Tibial artery (tissue), 4 donors: Measurements from ENCODE around the gene GRID2IP.
A peak's percentile ranks its signal among the peaks of the same experiment; 100 is the strongest.

Source experiments
- DNase-seq, 2 donors: peaks; one replicate each; pipeline ENCODE4 v3.0.0-alpha.2; 2019
- H3K27ac ChIP-seq, 2 donors: fragments of 200-600 bp; sonication (generic) in 1 of 2; 1 replicate in 1 of 2; 2 replicates in 1 of 2; pipeline ENCODE4 v1.5.1; 2018 to 2019; ENCODE audit warnings: mild to moderate bottlenecking in 1 of 2
- H3K27me3 ChIP-seq, 2 donors: fragments of 200-600 bp; sonication (generic) in 1 of 2; one replicate each; pipeline versions ENCODE4 v1.5.1 to v1.6.0; 2016 to 2019
- H3K36me3 ChIP-seq, 3 donors: fragments of 200-600 bp; sonication (generic) in 2 of 3; one replicate each; pipeline ENCODE4 v1.5.1; 2016 to 2019; ENCODE audit warnings: mild to moderate bottlenecking in 2 of 3
- H3K4me1 ChIP-seq, 4 donors: fragments of 200-600 bp; sonication (generic) in 2 of 4; 1 replicate in 3 of 4; 2 replicates in 1 of 4; pipeline ENCODE4 v1.5.1; 2016 to 2019
- H3K4me3 ChIP-seq, 2 donors: fragments of 200-600 bp; sonication (generic) in 1 of 2; 1 replicate in 1 of 2; 2 replicates in 1 of 2; pipeline ENCODE4 v1.5.1; 2018 to 2019; ENCODE audit warnings: mild to moderate bottlenecking in 2 of 2
- H3K9me3 ChIP-seq, 3 donors: fragments of 200-600 bp; sonication (generic) in 1 of 3; one replicate each; pipeline ENCODE4 v1.5.1; 2016 to 2019
- intact Hi-C: fragments of 100-400 bp; cut with DNase I; formaldehyde crosslinking; loops from one replicate; pipeline ENCODE4 v1.15.0; 2023; ENCODE audit warnings: low total_unique reads
- TF ChIP-seq, protein P1 (sequence below), 2 experiments: fragments of 200-600 bp in 1 of 2; fragments of 450-650 bp in 1 of 2; IDR thresholded peaks; one replicate each; pipeline ENCODE4 v1.5.1; 2017 to 2019; ENCODE audit warnings: antibody characterized with exemption in 2 of 2, mild to moderate bottlenecking in 1 of 2, moderate library complexity in 1 of 2

The GRID2IP gene

DNA sequence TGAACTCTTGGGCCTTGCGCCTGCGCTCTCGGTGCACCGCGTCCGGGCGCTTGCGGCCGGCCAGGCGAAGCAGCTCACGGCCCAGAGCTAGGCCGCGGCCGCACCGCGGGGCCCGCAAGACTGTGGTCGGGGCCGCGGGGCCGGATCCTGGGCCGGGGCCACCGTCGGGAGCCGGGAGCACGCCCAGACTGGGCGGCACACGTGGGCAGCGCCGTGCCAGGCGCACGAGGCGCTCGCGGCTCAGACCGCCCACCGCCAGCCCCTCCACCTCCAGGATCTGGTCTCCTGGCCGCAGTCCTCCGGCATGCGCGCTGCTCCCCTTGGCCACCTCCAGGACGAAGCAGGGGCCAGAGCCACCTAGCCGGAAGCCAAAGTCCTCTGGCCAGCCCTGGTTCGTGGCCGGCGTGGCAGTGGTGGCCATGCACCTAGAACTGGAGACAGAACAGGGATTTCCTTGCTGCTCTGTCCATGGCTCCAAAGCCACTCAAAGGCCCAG lies at the start of gene GRID2IP:
Gene GRID2IP (minus strand): TSS at position 446 of the 496 bp plus-strand sequence. CDS start 25 bp downstream, at position 421.
- intact Hi-C loops, result no loop called here
- H3K27me3 ChIP-seq, result no peaks in the 10 kb centered on the region
- DNase-seq, result no peak
- no peaks in the 10 kb centered on the region for H3K4me1 ChIP-seq
- TF ChIP-seq, protein P1, sequence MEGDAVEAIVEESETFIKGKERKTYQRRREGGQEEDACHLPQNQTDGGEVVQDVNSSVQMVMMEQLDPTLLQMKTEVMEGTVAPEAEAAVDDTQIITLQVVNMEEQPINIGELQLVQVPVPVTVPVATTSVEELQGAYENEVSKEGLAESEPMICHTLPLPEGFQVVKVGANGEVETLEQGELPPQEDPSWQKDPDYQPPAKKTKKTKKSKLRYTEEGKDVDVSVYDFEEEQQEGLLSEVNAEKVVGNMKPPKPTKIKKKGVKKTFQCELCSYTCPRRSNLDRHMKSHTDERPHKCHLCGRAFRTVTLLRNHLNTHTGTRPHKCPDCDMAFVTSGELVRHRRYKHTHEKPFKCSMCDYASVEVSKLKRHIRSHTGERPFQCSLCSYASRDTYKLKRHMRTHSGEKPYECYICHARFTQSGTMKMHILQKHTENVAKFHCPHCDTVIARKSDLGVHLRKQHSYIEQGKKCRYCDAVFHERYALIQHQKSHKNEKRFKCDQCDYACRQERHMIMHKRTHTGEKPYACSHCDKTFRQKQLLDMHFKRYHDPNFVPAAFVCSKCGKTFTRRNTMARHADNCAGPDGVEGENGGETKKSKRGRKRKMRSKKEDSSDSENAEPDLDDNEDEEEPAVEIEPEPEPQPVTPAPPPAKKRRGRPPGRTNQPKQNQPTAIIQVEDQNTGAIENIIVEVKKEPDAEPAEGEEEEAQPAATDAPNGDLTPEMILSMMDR (IDR thresholded peaks at IDR 0.05), result no peak
- no peak within 1 kb of the TSS for H3K4me3 ChIP-seq
- no peaks in the 10 kb centered on the region for H3K36me3 ChIP-seq
- H3K9me3 ChIP-seq, result no peaks in the 10 kb centered on the region
- no peak within 1 kb of the TSS for H3K27ac ChIP-seq

DNA sequence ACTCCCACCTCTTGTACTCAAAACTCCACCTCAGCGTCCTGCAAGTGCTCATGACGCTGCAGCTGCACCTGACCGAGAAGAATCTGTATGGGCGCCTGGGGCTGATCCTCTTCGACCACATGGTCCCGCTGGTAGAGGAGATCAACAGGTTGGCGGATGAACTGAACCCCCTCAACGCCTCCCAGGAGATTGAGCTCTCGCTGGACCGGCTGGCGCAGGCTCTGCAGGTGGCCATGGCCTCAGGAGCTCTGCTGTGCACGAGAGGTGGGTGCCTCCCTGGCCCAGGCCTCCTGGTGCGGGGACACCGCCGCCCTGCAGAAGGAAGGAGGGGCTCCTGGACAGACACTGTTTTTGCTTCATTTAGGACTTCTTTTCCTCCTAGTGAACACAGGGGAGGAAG lies 48.8 kb upstream of the GRID2IP start:
- Histone ChIP-seq H3K4me3 (no peak overlapping the region), H3K9me3 (no peaks in the 10 kb centered on the region), H3K27me3 (no peaks in the 10 kb centered on the region), H3K4me1 (no peaks in the 10 kb centered on the region), H3K27ac (no peak overlapping the region), H3K36me3 (peaks cover 75 to 100% (median 96%) of the 10 kb centered on the region in 3 donors)
- no peak for DNase-seq
- intact Hi-C loops, result no loop called here
- TF ChIP-seq, protein P1 (IDR thresholded peaks at IDR 0.05), result no peak

DNA sequence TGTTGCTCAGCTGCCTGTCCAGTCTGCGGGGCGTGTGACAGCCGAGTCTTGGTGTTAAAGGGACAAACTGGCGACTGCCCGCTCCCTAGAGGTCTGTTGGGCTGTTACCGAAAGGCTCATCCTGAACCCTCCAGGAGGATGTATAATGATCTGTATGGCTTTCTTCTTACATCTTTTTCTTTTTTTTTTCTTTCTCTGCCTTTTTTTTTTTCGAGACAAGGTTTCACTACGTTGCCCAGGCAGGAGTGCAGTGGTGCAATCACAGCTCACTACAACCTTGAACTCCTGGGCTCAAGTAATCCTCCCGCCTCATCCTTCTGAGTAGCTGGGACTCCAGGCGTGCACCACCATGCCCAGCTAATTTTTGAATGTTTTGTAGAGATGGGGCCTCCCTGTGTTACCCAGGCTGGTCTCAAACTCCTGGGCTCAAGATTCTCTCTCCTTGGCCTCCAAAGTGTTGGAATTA lies 39.4 kb upstream of the GRID2IP start:
- peak overlapping the region; percentile 75 to 86 for H3K27ac ChIP-seq
- peaks cover 0 to 20% (median 7%) of the 10 kb centered on the region in 4 donors for H3K4me1 ChIP-seq
- peaks cover 30 to 63% (median 34%) of the 10 kb centered on the region in 3 donors for H3K36me3 ChIP-seq
- H3K9me3 ChIP-seq, result no peaks in the 10 kb centered on the region
- TF ChIP-seq, protein P1 (IDR thresholded peaks at IDR 0.05), result no peak
- H3K4me3 ChIP-seq, result peak overlapping the region; percentile 75 to 91
- no peaks in the 10 kb centered on the region for H3K27me3 ChIP-seq
- intact Hi-C loops, result no loop called here
- no peak for DNase-seq

DNA sequence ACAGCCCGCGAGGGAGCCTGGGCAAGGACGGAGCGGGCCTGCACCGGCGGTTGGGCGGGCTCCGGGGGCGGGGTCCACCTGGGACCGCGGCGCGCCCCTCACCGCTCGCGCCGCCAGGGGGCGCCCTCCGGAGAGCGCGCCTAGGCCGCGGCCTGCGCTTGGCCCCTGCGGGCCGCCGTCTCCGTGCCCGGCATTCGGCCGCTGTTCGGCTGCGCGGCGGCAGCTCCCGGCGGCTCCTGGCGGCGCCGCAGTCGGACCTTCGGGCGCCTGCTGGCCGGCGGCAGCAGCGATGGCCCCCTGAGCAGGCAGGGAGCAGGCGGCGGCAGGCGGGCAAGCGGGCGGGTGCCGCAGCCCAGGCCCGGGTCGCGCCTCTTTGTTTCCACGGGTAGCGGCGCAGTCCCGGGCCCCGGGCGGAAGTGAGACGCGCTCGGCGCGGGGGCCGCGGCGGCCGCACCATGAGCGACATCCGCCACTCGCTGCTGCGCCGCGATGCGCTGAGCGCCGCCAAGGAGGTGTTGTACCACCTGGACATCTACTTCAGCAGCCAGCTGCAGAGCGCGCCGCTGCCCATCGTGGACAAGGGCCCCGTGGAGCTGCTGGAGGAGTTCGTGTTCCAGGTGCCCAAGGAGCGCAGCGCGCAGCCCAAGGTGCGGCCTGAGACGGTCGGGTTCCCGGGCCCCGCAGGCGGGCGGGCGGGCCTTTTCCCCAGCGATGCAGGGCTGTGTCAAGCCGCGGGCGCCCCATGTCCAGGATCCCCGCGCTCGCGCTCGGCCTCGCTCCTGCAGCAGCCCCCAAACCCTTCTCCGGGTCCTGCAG lies 38.8 kb upstream of the GRID2IP start, which contains the start of gene INTS15:
Gene INTS15 (plus strand): TSS at position 193 of the 816 bp plus-strand sequence. CDS start 263 bp downstream, at position 456.
- TF ChIP-seq, protein P1 (IDR thresholded peaks at IDR 0.05), result peak; percentile 61 to 97
- Histone ChIP-seq H3K4me3 (peak within 1 kb of the TSS; percentile 75 to 91), H3K4me1 (peaks cover 0 to 20% (median 7%) of the 10 kb centered on the region in 4 donors), H3K27ac (peak within 1 kb of the TSS; percentile 75 to 86), H3K9me3 (no peaks in the 10 kb centered on the region), H3K27me3 (no peaks in the 10 kb centered on the region), H3K36me3 (peaks cover 23 to 63% (median 31%) of the 10 kb centered on the region in 3 donors)
- peak; percentile 51 to 83 for DNase-seq
- intact Hi-C loops, result no loop called here

DNA sequence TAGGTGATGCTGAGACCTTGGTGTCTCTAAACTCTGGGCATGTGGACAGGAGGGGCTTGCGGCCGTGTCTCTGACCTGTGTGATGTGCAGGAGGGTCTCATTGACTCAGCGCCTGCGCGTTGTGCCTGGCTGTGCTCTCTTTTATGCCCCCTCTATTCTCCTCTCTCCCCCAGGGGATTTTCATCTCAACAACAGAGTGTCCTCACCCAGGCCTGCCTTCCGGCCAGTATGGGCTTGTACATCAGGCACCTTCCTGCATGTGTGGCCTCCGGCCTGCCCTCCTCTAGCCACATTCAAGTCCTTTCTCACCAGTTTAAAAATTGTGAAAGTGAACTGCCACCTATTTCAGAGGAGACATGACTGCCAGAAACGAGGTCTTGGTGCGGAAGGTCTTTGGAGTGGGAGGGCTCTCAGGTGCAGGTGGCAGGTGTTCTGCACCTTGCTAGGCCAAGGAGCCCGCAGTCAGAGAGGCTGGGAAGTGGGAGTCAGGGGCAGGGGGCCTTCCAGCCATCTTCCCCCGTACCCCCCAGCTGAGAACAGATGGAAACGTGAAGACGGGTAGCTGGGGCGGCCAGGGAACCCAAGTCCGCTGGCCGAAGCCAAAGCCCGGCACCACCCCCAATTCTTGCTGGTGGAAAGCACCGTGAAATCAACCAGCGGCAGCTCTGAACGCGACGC lies 38.0 kb upstream of the GRID2IP start:
- peak overlapping the region; percentile 75 to 91 for H3K4me3 ChIP-seq
- no peak for DNase-seq
- intact Hi-C loops, result no loop called here
- H3K4me1 ChIP-seq, result peaks cover 0 to 20% (median 7%) of the 10 kb centered on the region in 4 donors
- H3K9me3 ChIP-seq, result no peaks in the 10 kb centered on the region
- peaks cover 22 to 63% (median 29%) of the 10 kb centered on the region in 3 donors for H3K36me3 ChIP-seq
- H3K27me3 ChIP-seq, result no peaks in the 10 kb centered on the region
- TF ChIP-seq, protein P1 (IDR thresholded peaks at IDR 0.05), result no peak
- peak overlapping the region; percentile 46 to 75 for H3K27ac ChIP-seq
